MCF 10A (cell line): Measurements from ENCODE around the gene CCSER2. TPM values are rescaled to one million over a fixed set of nuclear protein-coding genes. Genes with fewer than 3 reads are reported as not detected.

Experiments
- BruUV-seq: library from RNA; stranded (reverse); fragments of 400-500 nt; replicated peaks from 2 replicates; lab custom pipeline; 2021; lab: Mats Ljungman, UMichigan
- CTCF ChIA-PET: fragments of 300-600 bp; sonication (Branson Sonifier 250); formaldehyde crosslinking; extraction: SDS; loops from one replicate; lab custom pipeline; 2021; ENCODE audit warnings: antibody characterized with exemption, inconsistent platforms; lab: Yijun Ruan, JAX
- POLR2A ChIA-PET: fragments of 300-600, 350-650 bp; sonication (Branson Sonifier 250); formaldehyde crosslinking; extraction: SDS; loops from one replicate; lab custom pipeline; 2020; ENCODE audit warnings: antibody characterized with exemption, inconsistent platforms; lab: Yijun Ruan, JAX
- DNase-seq: peaks from one replicate; pipeline ENCODE4 v3.0.0-alpha.2; 2018; ENCODE audit not compliant: unreplicated experiment
- H3K27ac Mint-ChIP-seq: one replicate; pipeline ENCODE4 v1.8.0; 2022; ENCODE audit warnings: mild to moderate bottlenecking, low read depth, mixed read lengths; ENCODE audit not compliant: unreplicated experiment
- H3K27me3 Mint-ChIP-seq: one replicate; pipeline ENCODE4 v1.8.0; 2022; ENCODE audit warnings: mixed read lengths; ENCODE audit not compliant: insufficient read depth, unreplicated experiment
- H3K36me3 Mint-ChIP-seq: one replicate; pipeline ENCODE4 v1.8.0; 2022; ENCODE audit warnings: mild to moderate bottlenecking, moderate library complexity, mixed read lengths; ENCODE audit not compliant: insufficient read depth, unreplicated experiment
- H3K4me1 Mint-ChIP-seq: one replicate; pipeline ENCODE4 v1.8.0; 2022; ENCODE audit warnings: mixed read lengths; ENCODE audit not compliant: insufficient read depth, unreplicated experiment
- H3K4me3 Mint-ChIP-seq: one replicate; pipeline ENCODE4 v1.8.0; 2022; ENCODE audit warnings: mild to moderate bottlenecking, moderate library complexity, mixed read lengths; ENCODE audit not compliant: unreplicated experiment
- H3K9me3 Mint-ChIP-seq: one replicate; pipeline ENCODE4 v1.8.0; 2022; ENCODE audit warnings: mixed read lengths; ENCODE audit not compliant: unreplicated experiment
- CTCF ChIP-seq: fragments of 200-600 bp; IDR thresholded peaks from one replicate; pipeline ENCODE4 v1.8.0; 2022; ENCODE audit warnings: antibody characterized with exemption, mild to moderate bottlenecking; ENCODE audit not compliant: unreplicated experiment
- intact Hi-C: fragments of 100-400 bp; cut with micrococcal nuclease; formaldehyde crosslinking; loops from 2 replicates; pipeline ENCODE4 v1.14.1; 2022
- total RNA-seq: library from RNA; stranded (reverse); gene quantifications from 2 replicates; pipeline ENCODE4 v1.2.3, GENCODE V29; 2022

The CCSER2 gene
- total RNA-seq, 1 experiment from 2014 or later = 70.0 TPM

GRCh38 chr10:84374455-84374854 lies 46.1 kb downstream of the CCSER2 start:
- H3K27ac Mint-ChIP-seq = no peak overlapping the region
- no peaks in the 10 kb centered on the region for H3K9me3 Mint-ChIP-seq
- ChIA-PET CTCF (interaction anchor here (0.7 to 11.8 kb wide), 16 partner anchors 10 to 342 kb away, joined by 3 to 188 read pairs (median 4); no protein-coding TSS in a partner anchor), POLR2A (interaction anchor here (0.9 to 1.3 kb wide), 3 partner anchors 108 to 163 kb away, joined by 3 to 4 read pairs (median 3); no protein-coding TSS in a partner anchor)
- peaks cover 39% of the 10 kb centered on the region for H3K36me3 Mint-ChIP-seq
- H3K4me1 Mint-ChIP-seq = peaks cover 5% of the 10 kb centered on the region
- H3K4me3 Mint-ChIP-seq = no peak overlapping the region
- intact Hi-C loops = loop anchor here (10.0 kb wide), 1 partner anchor 2000 kb away; no protein-coding TSS in a partner anchor
- no peak for TF ChIP-seq CTCF
- no peak for DNase-seq
- no peaks in the 10 kb centered on the region for H3K27me3 Mint-ChIP-seq
- no TSS peak for BruUV-seq

GRCh38 chr10:84375011-84375410 lies 46.6 kb downstream of the CCSER2 start:
- intact Hi-C loops = loop anchor here (1.0 to 10.0 kb wide), 3 partner anchors 111 to 2000 kb away; no protein-coding TSS in a partner anchor
- no peaks in the 10 kb centered on the region for H3K9me3 Mint-ChIP-seq
- peak; percentile 68 for TF ChIP-seq CTCF
- H3K4me1 Mint-ChIP-seq = peaks cover 5% of the 10 kb centered on the region
- POLR2A ChIA-PET = interaction anchor here (0.9 to 1.3 kb wide), 2 partner anchors 137 to 162 kb away, joined by 3 to 4 read pairs; no protein-coding TSS in a partner anchor
- peaks cover 39% of the 10 kb centered on the region for H3K36me3 Mint-ChIP-seq
- no peaks in the 10 kb centered on the region for H3K27me3 Mint-ChIP-seq
- no TSS peak for BruUV-seq
- no peak overlapping the region for H3K27ac Mint-ChIP-seq
- no peak overlapping the region for H3K4me3 Mint-ChIP-seq
- CTCF ChIA-PET = interaction anchor here (0.5 to 11.8 kb wide), 23 partner anchors 10 to 1521 kb away, joined by 3 to 188 read pairs (median 4); no protein-coding TSS in a partner anchor
- peak; percentile 70 for DNase-seq

DNA sequence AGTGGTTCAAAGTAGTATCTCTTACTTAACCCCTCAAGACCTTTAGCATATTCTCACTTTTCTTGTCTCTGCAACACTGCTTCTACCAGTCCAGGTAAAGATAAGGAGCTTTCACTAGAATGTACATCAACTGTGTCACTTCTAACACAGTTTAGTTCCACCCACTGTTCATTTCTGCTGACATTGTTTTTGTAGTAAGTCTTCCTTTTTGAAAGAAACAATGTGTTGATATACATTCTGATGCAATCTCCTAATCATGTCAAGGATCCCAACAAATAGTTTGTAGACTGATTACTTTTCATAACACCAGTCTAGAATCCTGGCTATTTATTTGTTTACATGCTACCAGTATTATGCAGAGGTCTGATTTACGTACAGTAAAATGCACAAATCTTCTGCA lies 47.5 kb downstream of the CCSER2 start:
- H3K4me3 Mint-ChIP-seq = no peak overlapping the region
- no peaks in the 10 kb centered on the region for H3K9me3 Mint-ChIP-seq
- no peak for DNase-seq
- no peaks in the 10 kb centered on the region for H3K27me3 Mint-ChIP-seq
- H3K27ac Mint-ChIP-seq = peak overlapping the region; percentile 13
- POLR2A ChIA-PET = interaction anchor here (1.3 kb wide), 1 partner anchor 161 kb away, joined by 4 read pairs; no protein-coding TSS in a partner anchor
- H3K36me3 Mint-ChIP-seq = peaks cover 40% of the 10 kb centered on the region
- TF ChIP-seq CTCF = no peak
- CTCF ChIA-PET = interaction anchor here (0.6 to 11.8 kb wide), 8 partner anchors 17 to 1299 kb away, joined by 3 to 188 read pairs (median 4); no protein-coding TSS in a partner anchor
- H3K4me1 Mint-ChIP-seq = peaks cover 5% of the 10 kb centered on the region
- intact Hi-C loops = loop anchor here (1.0 to 10.0 kb wide), 3 partner anchors 112 to 1999 kb away; no protein-coding TSS in a partner anchor
- BruUV-seq = no TSS peak

GRCh38 chr10:84388148-84388547 lies 59.8 kb downstream of the CCSER2 start:
- intact Hi-C loops = no loop called here
- Mint-ChIP-seq H3K27ac (no peak overlapping the region), H3K4me3 (no peak overlapping the region), H3K9me3 (peaks cover 22% of the 10 kb centered on the region), H3K27me3 (no peaks in the 10 kb centered on the region), H3K4me1 (peaks cover 10% of the 10 kb centered on the region), H3K36me3 (peaks cover 16% of the 10 kb centered on the region)
- ChIA-PET POLR2A (interaction anchor here (0.6 kb wide), 1 partner anchor 16 kb away, joined by 4 read pairs; no protein-coding TSS in a partner anchor), CTCF (interaction anchor here (0.8 kb wide), 1 partner anchor 13 kb away, joined by 3 read pairs; no protein-coding TSS in a partner anchor)
- no TSS peak for BruUV-seq
- DNase-seq = no peak
- TF ChIP-seq CTCF = no peak
